H9 (cell line): ENCODE results near the gene MYO3A. TPM values are rescaled to one million over a fixed set of nuclear protein-coding genes. Genes with fewer than 3 reads are reported as not detected.

Experiments
- DNase-seq: peaks from one replicate; pipeline ENCODE4 v3.0.0-alpha.2; 2017
- H2AFZ ChIP-seq: one replicate; pipeline ENCODE4 v1.6.1; 2013; ENCODE audit warnings: mild to moderate bottlenecking, low read length, control low read depth, moderate library complexity
- H2AK5ac ChIP-seq: 2 replicates; pipeline ENCODE4 v1.6.1; 2013; ENCODE audit warnings: low read length, control low read depth, mixed read lengths; ENCODE audit not compliant: insufficient read length
- H2BK120ac ChIP-seq: one replicate; pipeline ENCODE4 v1.6.1; 2013; ENCODE audit warnings: low read depth, mild to moderate bottlenecking, low read length, control low read depth, inconsistent platforms; ENCODE audit not compliant: poor library complexity, severe bottlenecking
- H2BK12ac ChIP-seq: 2 replicates; pipeline ENCODE4 v1.6.1; 2013; ENCODE audit warnings: low read length, control low read depth, mixed read lengths, low read depth; ENCODE audit not compliant: insufficient read length
- H2BK15ac ChIP-seq: 2 replicates; pipeline ENCODE4 v1.6.1; 2013; ENCODE audit warnings: low read depth, low read length, control low read depth
- H2BK20ac ChIP-seq: one replicate; pipeline ENCODE4 v1.6.1; 2013; ENCODE audit warnings: low read depth, mild to moderate bottlenecking, low read length, control low read depth, inconsistent platforms; ENCODE audit not compliant: poor library complexity, severe bottlenecking
- H2BK5ac ChIP-seq: 2 replicates; pipeline ENCODE4 v1.6.1; 2013; ENCODE audit warnings: low read length, control low read depth, mixed read lengths; ENCODE audit not compliant: insufficient read length
- H3K14ac ChIP-seq: 2 replicates; pipeline ENCODE4 v1.6.1; 2013; ENCODE audit warnings: low read length, control low read depth; ENCODE audit not compliant: insufficient read depth
- H3K18ac ChIP-seq: 2 replicates; pipeline ENCODE4 v1.6.1; 2013; ENCODE audit warnings: low read depth, mild to moderate bottlenecking, mixed read lengths, low read length, control low read depth; ENCODE audit not compliant: insufficient read length
- H3K23ac ChIP-seq: 2 replicates; pipeline ENCODE4 v1.6.1; 2013; ENCODE audit warnings: low read length, control low read depth, mixed read lengths, low read depth; ENCODE audit not compliant: insufficient read length
- H3K23me2 ChIP-seq: 2 replicates; pipeline ENCODE4 v1.6.1; 2013; ENCODE audit warnings: low read depth, mild to moderate bottlenecking, mixed read lengths, low read length, control low read depth; ENCODE audit not compliant: insufficient read length, poor library complexity, severe bottlenecking
- H3K27ac ChIP-seq: 2 replicates; pipeline ENCODE4 v1.5.1; 2013; ENCODE audit warnings: low read length, control low read depth, mixed read lengths, low read depth; ENCODE audit not compliant: insufficient read length
- H3K27me3 ChIP-seq: 2 replicates; pipeline ENCODE4 v1.6.1; 2013; ENCODE audit warnings: low read length, control low read depth, inconsistent platforms; ENCODE audit not compliant: insufficient read depth
- H3K4ac ChIP-seq: 2 replicates; pipeline ENCODE4 v1.6.1; 2013; ENCODE audit warnings: low read depth, mild to moderate bottlenecking, control low read depth, inconsistent platforms, low read length, moderate library complexity
- H3K4me1 ChIP-seq: 2 replicates; pipeline ENCODE4 v1.6.1; 2013; ENCODE audit warnings: low read length, control low read depth, inconsistent platforms; ENCODE audit not compliant: insufficient read depth
- H3K4me2 ChIP-seq: 2 replicates; pipeline ENCODE4 v1.6.1; 2013; ENCODE audit warnings: low read length, control low read depth, mixed read lengths; ENCODE audit not compliant: insufficient read length, insufficient read depth
- H3K56ac ChIP-seq: 2 replicates; pipeline ENCODE4 v1.6.1; 2013; ENCODE audit warnings: low read depth, mild to moderate bottlenecking, mixed read lengths, low read length, control low read depth; ENCODE audit not compliant: insufficient read length
- H3K79me1 ChIP-seq: 2 replicates; pipeline ENCODE4 v1.6.1; 2013; ENCODE audit warnings: low read depth, mild to moderate bottlenecking, moderate library complexity, low read length, control low read depth, inconsistent platforms; ENCODE audit not compliant: insufficient read depth, poor library complexity, severe bottlenecking
- H3K79me2 ChIP-seq: 2 replicates; pipeline ENCODE4 v1.6.1; 2013; ENCODE audit warnings: low read length, control low read depth, inconsistent platforms; ENCODE audit not compliant: insufficient read depth
- H3K9ac ChIP-seq: 2 replicates; pipeline ENCODE4 v1.6.1; 2013; ENCODE audit warnings: low read length, control low read depth, mixed read lengths; ENCODE audit not compliant: insufficient read length; ENCODE audit errors: extremely low read depth
- H3K9me3 ChIP-seq: one replicate; pipeline ENCODE4 v1.6.1; 2013; ENCODE audit warnings: low read depth, low read length, inconsistent platforms; ENCODE audit not compliant: control insufficient read depth
- H3T11ph ChIP-seq: one replicate; pipeline ENCODE4 v1.6.1; 2013; ENCODE audit warnings: mild to moderate bottlenecking, low read length, control low read depth, inconsistent platforms
- H4K20me1 ChIP-seq: one replicate; pipeline ENCODE4 v1.6.1; 2013; ENCODE audit not compliant: control insufficient read depth, insufficient read length, insufficient read depth
- H4K5ac ChIP-seq: 2 replicates; pipeline ENCODE4 v1.6.1; 2013; ENCODE audit warnings: low read depth, mild to moderate bottlenecking, mixed read lengths, low read length, control low read depth; ENCODE audit not compliant: insufficient read length
- H4K8ac ChIP-seq: replicated peaks from 2 replicates; pipeline ENCODE4 v1.6.1; 2013; ENCODE audit warnings: low read length, control low read depth, mixed read lengths, low read depth; ENCODE audit not compliant: insufficient read length
- H4K91ac ChIP-seq: 2 replicates; pipeline ENCODE4 v1.6.1; 2013; ENCODE audit warnings: low read depth, mild to moderate bottlenecking, moderate library complexity, mixed read lengths, low read length, control low read depth; ENCODE audit not compliant: insufficient read length
- H3K27ac Mint-ChIP-seq, 3 experiments: 2 replicates in 2 of 3; 3 replicates in 1 of 3; pipeline ENCODE4 v1.8.0; 2020 to 2021; ENCODE audit warnings: mixed read lengths in 3 of 3, mild to moderate bottlenecking in 1 of 3, moderate library complexity in 1 of 3
- H3K27me3 Mint-ChIP-seq: 2 replicates; pipeline ENCODE4 v1.8.0; 2021; ENCODE audit warnings: low read depth, mild to moderate bottlenecking, moderate library complexity, mixed read lengths
- H3K36me3 Mint-ChIP-seq, 3 experiments: 2 replicates in 2 of 3; 3 replicates in 1 of 3; pipeline ENCODE4 v1.8.0; 2020 to 2021; ENCODE audit warnings: low read depth in 3 of 3, mixed read lengths in 3 of 3; ENCODE audit not compliant: insufficient read depth in 1 of 3
- H3K4me1 Mint-ChIP-seq, 2 experiments: 2 replicates each; pipeline ENCODE4 v1.8.0; 2020; ENCODE audit warnings: mixed read lengths in 2 of 2
- H3K4me3 Mint-ChIP-seq, 2 experiments: 2 replicates in 1 of 2; 3 replicates in 1 of 2; pipeline ENCODE4 v1.8.0; 2020 to 2021; ENCODE audit warnings: mild to moderate bottlenecking in 2 of 2, mixed read lengths in 2 of 2, moderate library complexity in 1 of 2
- H3K9me3 Mint-ChIP-seq, 2 experiments: 2 replicates in 1 of 2; 3 replicates in 1 of 2; pipeline ENCODE4 v1.8.0; 2020; ENCODE audit warnings: mild to moderate bottlenecking in 2 of 2, mixed read lengths in 2 of 2, moderate library complexity in 1 of 2
- WGBS: extraction: QIAGEN DNeasy Blood & Tissue Kit; methylation state at CpG from one replicate; pipeline ENCODE4 v1.1.7; 2013; ENCODE audit warnings: missing lambda C conversion rate, low lambda C conversion rate, mixed read lengths; ENCODE audit not compliant: insufficient read length; ENCODE audit errors: extremely low coverage; 5-methylcytosine and 5-hydroxymethylcytosine counted together
- total RNA-seq: library from RNA; stranded (reverse); gene quantifications from 2 replicates; pipeline ENCODE4 v1.2.1, GENCODE V29; 2021
- TF ChIP-seq, protein P1 (sequence below): fragments of 200-600 bp; sonication (generic); conservative IDR thresholded peaks from 3 replicates; pipeline ENCODE4 v1.8.0; 2021; ENCODE audit warnings: antibody characterized with exemption, mild to moderate bottlenecking

Gene MYO3A
- total RNA-seq, 1 experiment from 2014 or later: 4.3 TPM

DNA sequence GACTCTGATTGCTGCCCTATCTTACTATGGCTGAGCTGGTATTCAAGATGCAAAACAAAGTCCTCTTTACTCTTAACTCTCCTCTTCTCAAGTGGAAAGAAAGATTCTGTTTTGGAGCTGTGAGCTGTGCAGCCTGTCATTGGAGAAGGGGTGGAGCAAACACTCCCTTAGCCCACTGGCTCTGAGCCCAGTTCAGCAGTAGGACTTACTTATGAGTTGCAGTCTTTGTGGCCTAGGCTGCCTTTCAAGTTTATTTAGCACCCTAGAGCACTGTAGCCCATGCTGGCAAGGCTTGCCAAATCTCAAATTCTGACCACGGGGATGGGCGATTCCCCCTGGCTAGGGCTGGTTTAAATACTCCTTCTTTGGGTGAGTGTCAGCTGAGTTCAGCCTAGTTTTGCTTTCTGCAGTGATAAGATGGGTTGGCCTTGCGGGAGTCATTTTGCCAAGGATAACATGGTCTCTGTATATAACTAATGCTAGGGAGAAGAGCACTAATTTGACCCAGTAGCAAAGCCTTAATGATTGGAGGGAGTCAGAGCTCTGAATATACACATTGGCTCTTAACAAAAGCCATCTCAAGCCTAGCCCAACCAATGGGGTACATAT is 110.2 kb downstream of the MYO3A start:
- no peak overlapping the region for H4K5ac ChIP-seq
- no peak overlapping the region for H2AK5ac ChIP-seq
- no peak overlapping the region for H2AFZ ChIP-seq
- no peak overlapping the region for H2BK12ac ChIP-seq
- Mint-ChIP-seq H3K36me3 (no peaks in the 10 kb centered on the region), H3K4me3 (no peak overlapping the region), H3K9me3 (no peaks in the 10 kb centered on the region), H3K4me1 (no peaks in the 10 kb centered on the region), H3K27me3 (no peaks in the 10 kb centered on the region), H3K27ac (no peak overlapping the region; a peak in 1 of 7 replicates)
- H3K9me3 ChIP-seq: no peaks in the 10 kb centered on the region
- H2BK15ac ChIP-seq: no peak overlapping the region
- H3K4me2 ChIP-seq: no peak overlapping the region
- no peak overlapping the region for H2BK20ac ChIP-seq
- no peak overlapping the region for H3K14ac ChIP-seq
- WGBS: no CpG with 5 or more reads among the region's 3 CpGs
- no peaks in the 10 kb centered on the region for H3K4me1 ChIP-seq
- H4K91ac ChIP-seq: no peak overlapping the region
- H4K20me1 ChIP-seq: no peaks in the 10 kb centered on the region
- no peak overlapping the region for H4K8ac ChIP-seq
- H3K27me3 ChIP-seq: no peaks in the 10 kb centered on the region
- DNase-seq: no peak
- H3K79me1 ChIP-seq: no peaks in the 10 kb centered on the region
- H3K79me2 ChIP-seq: no peaks in the 10 kb centered on the region
- H3K23ac ChIP-seq: no peak overlapping the region
- no peak overlapping the region for H3K18ac ChIP-seq
- H3K27ac ChIP-seq: no peak overlapping the region
- no peak overlapping the region for H2BK120ac ChIP-seq
- no peak overlapping the region for H3K4ac ChIP-seq
- no peak overlapping the region for H3K9ac ChIP-seq
- TF ChIP-seq, protein P1, sequence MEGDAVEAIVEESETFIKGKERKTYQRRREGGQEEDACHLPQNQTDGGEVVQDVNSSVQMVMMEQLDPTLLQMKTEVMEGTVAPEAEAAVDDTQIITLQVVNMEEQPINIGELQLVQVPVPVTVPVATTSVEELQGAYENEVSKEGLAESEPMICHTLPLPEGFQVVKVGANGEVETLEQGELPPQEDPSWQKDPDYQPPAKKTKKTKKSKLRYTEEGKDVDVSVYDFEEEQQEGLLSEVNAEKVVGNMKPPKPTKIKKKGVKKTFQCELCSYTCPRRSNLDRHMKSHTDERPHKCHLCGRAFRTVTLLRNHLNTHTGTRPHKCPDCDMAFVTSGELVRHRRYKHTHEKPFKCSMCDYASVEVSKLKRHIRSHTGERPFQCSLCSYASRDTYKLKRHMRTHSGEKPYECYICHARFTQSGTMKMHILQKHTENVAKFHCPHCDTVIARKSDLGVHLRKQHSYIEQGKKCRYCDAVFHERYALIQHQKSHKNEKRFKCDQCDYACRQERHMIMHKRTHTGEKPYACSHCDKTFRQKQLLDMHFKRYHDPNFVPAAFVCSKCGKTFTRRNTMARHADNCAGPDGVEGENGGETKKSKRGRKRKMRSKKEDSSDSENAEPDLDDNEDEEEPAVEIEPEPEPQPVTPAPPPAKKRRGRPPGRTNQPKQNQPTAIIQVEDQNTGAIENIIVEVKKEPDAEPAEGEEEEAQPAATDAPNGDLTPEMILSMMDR: no peak
- H3T11ph ChIP-seq: no peak overlapping the region
- no peaks in the 10 kb centered on the region for H3K23me2 ChIP-seq
- H3K56ac ChIP-seq: no peak overlapping the region
- no peak overlapping the region for H2BK5ac ChIP-seq
